NCI-H2227 (cell line): Measurements from ENCODE around the gene FOXC1.
A peak's percentile ranks its signal among the peaks of the same experiment; 100 is the strongest.

Experiments used
- DNase-seq: peaks from one replicate; lab custom pipeline; 2025; ENCODE audit not compliant: unreplicated experiment; lab: John Stamatoyannopoulos, UW

FOXC1 gene

DNA sequence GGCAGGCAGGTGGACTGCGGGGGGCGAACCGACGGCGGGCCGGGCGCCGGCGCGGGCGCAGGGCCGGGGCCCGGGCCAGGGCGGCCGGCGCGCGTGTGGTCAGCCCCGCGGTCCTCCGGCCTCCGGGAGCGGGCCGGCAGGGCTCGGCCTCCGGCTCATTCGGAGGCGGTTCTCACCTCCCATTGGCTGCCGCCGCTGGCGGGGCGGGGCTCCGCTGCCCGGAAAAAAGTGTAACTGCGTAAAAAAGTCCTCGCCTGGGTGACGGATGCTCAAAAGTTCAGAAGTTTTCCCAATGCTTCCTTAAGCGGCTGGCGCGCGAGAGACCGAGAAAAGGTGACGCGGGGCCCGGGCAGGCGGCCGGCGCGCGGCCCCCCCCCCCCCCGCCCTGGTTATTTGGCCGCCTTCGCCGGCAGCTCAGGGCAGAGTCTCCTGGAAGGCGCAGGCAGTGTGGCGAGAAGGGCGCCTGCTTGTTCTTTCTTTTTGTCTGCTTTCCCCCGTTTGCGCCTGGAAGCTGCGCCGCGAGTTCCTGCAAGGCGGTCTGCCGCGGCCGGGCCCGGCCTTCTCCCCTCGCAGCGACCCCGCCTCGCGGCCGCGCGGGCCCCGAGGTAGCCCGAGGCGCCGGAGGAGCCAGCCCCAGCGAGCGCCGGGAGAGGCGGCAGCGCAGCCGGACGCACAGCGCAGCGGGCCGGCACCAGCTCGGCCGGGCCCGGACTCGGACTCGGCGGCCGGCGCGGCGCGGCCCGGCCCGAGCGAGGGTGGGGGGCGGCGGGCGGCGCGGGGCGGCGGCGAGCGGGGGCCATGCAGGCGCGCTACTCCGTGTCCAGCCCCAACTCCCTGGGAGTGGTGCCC lies at the start of gene FOXC1:
Gene FOXC1, plus strand, starts transcription at position 268 of the 849 bp plus-strand sequence. Its CDS starts 531 bp downstream, at position 799.
- peak; percentile 36 for DNase-seq

DNA sequence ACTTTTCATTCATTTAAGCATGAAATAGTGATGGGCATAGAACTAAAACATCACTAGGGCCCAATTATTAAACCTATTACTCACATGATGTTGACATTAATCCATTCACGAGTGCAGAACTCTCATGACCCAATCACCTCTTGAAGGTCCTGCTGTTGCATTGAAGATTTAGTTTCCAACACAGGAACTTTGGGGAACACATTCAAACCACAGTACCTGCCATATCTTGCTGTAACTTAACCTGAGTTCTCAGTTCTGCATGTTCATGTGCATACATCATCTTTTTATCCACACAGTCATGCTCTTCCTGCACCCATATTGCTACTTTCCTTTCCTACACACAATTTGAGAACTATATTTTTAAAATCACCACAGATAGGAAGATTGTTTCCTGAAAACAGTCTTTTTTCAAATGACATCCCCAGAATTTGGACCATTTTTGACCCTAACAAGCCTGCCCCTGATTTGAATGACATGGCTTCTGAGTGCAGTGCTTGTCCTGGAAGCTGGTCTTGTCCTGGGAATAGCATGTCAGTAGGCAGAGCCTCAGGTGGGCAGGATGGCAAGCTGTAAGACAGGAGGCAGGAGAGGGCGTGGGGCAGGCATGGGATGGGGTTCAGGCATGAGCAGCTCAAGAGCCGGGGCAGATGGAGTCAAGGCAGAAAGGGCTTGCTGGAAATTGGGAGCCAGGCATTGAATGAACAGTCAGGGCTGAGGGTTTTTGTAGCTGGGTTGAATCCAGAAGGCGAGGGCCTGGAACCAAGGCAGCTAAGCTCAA lies 49.2 kb upstream of the FOXC1 start:
- no peak for DNase-seq

DNA sequence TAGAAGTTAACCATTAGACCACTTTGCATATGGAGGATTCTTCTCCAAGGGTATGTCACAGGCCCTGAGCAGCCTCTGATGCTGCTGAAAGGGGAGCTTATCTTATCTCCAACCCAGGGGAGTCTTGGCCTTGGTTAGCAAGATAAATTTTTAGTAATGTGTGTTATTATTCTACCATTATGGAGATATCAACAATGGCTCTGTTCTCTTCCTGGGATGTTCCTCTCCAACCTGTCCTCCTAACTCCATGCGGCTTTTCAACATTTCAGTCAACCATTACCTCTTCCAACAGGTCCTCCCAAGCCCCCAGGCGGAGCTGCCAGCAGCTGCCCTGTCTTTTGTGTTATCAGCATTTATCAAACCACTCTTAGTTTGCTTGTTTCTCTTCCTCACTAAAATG lies 48.4 kb upstream of the FOXC1 start:
- DNase-seq: no peak

DNA sequence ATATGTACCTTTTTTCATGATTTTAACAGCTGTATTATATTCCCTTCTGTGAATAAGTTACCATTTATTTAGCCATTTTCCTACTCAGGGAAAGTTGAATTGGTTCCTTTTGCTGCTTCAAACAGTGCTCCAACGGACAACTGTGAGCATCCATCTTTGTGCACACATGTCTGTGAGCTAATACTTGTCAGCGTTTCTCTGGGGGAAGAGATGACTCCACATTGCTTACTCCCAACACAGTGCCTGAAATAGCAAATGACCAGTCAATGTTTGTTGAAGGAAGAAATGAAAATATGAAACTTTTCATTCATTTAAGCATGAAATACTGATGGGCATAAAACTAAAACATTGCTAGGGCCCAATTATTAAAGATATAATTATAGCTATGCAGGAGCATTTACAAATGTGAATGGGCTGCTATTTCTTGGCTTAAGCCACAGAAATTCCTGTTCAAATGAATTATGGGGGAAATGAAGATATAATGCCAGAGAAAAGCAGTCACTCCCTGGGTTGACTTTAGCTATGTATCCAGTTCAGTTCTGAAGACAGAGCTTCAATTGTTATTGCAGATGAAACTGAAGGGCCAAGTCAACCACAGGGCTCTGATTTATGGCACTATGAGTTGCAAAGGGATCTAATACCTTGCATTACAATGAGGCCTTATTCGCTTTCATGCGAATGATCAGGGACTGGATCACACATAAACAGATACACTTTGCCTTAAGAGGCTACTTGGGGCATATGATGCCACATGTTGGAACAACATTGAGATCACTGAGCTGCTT lies 47.4 kb upstream of the FOXC1 start:
- DNase-seq: no peak

DNA sequence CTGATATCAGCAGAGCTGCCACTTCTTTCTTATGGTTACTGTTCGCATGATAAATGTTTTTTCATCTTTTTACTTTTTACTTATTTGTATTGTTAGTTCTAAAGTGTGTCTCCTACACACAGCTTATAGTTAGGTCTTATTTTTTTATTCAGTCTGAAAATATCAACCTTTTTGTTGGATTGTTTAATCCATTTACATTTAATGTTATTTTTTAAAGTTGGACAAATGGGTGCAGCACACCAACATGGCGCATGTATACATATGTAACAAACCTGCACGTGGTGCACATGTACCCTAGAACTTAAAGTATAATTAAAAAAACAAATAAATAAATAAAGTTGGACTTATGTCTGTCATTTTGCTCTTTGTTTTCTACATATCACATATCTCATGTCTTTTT lies 40.3 kb upstream of the FOXC1 start:
- DNase-seq: no peak

DNA sequence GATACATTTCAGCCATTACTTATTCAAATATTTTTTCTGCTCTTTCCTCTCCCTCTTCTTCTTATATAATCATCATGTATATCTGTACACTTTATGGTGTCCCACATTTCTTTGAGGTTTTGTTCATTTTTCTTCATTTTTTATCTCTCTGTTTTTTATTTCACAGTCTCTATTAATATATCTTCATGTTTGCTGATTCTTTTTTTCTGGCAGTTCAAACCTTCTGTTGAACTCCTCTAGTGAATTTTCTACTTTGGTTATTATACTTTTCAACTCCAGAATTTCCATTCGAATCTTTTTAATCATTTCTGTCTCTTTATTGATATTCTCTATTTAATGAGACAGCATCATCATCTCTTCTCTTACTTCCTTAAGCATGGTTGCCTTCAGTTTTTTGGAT lies 38.9 kb upstream of the FOXC1 start:
- DNase-seq: no peak

DNA sequence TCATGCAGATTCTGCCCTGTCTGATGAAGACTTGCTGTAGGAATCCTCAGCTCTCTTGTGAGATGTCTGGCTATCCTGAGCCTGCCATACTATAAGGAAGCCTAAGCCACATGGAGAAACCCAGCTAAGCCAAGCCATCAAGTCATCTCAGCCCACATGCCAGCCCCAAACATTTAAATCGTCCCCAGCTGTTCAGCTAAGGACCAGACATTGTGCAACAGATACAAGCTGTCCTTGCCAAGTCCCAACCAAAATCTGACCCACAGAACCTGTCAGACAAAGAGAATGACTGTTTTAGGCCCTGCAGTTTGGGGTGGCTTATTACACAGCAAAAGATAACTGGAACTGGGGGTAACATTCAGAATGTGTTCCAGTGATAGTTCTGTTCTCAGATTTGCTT lies 36.8 kb upstream of the FOXC1 start:
- DNase-seq: no peak

DNA sequence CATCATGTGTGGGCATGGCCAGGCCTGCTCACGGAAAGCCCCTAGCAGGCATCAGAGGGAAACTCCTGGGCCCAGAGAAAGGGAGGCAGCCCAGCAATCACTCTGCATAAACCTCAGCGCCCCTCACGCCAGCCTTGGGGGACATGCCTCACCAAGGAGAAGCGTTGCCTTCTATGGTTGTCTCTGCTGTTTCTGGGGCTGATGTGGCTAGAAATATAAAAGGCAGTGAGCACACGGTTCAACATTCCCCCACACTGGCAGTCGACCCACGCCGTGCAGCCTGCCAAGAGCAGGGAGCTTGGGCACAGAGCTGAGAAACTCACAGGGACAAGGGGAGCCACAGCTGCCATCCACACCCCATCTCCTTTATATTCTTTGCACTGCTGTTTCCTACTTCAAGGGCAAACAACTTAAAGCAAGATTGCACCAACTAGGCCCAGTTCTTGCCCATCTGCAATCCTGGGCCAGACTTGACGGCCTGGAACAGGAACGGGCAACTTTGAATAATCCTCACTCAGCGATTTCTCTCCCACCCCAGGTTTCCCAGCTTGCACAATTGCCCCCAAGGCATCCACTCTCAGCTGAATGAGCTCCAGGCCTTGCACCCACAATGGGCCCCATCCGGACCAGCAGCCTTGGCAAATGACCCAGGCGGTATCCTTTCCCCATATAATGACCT lies 35.5 kb upstream of the FOXC1 start:
- no peak for DNase-seq

DNA sequence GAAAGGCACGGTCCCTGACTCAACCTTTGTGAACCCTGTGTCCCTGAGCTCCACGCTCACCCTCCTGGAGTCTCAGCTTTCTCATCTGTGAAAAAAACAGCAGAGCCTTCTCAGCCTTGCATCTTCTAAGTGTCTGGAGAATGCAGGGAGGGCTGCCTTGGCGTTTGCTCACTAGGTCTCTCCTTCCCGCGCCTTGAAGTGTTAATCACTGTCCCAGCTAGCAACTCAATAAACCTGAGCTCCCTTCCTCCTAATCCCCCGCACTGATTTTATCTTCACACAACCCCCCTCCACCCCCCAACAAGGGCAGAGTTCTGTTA lies 34.9 kb upstream of the FOXC1 start:
- DNase-seq: no peak

DNA sequence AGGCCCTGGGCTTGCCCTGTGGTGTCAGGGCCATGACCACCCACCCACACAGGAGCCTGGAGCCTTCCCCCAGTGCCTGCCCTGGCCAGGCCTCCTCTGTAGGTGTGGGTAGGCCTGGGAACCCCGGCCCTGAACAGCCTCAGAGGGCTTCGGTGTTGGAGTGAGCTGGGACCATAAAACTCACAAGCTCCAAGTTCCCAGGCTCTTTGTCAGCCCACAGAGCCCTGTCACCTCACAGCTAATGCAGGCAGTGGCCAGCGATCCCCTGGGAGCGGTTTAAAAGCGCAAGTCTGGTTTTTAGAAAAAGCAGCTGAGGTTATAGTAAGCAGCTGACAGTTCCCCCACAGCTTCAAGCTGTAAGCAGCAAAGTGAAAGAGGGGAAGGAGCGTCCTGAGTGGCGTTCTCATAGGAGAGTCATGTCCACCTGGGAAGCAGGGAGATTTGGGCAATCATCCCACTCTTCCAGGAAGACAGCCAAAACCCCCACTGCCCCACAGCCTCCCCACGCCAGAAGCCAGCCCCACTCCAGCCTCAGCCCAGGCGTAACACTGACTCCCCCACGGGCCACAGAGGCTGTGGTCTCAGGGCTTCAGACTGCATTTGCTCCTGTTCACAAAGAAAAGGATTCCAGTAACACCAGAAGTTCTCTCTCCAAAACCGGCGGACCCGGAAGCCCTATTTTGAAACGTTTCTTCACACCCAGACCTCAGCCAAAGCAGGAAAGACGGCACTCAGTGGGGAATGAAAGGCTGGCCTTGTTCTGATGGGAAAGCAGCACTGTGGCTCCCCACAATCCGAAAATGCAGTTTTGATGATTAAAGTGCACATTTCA lies 34.3 kb upstream of the FOXC1 start:
- no peak for DNase-seq

DNA sequence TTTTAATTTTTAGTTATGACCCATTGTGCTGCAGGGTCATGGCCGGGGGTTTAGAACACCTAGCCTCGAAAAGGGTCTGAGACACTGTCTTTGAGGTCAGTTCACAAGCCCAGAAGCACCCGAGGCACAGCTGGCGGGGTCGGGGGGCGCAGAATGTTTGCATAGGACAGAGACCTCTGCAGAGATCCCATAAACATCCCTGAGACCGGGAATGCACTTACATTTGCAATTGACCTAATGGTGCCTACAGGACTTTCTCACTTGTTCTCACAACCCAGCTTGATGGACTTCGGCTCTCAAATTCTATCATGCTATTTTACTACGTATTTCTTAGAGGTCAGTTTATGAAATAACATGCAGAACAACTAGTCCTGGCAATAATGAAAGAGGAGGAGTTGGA lies 33.5 kb upstream of the FOXC1 start:
- no peak for DNase-seq

DNA sequence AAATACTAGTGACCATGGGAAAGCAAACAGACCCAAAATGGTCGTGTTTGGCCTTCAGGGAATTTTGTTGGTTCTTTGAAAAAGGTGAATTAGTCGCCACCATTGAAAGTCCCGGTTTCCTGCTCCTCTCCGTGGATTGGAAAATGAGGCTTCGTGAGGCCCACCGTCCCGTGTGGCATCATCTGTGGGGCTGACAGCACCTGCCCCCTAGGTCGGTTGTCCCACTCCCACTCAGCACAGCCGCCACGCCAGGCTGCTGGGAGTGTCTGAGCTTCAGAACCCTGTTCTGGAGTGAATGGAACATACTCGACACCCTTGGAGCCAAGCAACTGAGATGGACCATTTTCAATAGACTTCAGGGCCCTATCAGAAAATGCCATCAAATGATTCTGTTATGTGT lies 33.0 kb upstream of the FOXC1 start:
- no peak for DNase-seq

DNA sequence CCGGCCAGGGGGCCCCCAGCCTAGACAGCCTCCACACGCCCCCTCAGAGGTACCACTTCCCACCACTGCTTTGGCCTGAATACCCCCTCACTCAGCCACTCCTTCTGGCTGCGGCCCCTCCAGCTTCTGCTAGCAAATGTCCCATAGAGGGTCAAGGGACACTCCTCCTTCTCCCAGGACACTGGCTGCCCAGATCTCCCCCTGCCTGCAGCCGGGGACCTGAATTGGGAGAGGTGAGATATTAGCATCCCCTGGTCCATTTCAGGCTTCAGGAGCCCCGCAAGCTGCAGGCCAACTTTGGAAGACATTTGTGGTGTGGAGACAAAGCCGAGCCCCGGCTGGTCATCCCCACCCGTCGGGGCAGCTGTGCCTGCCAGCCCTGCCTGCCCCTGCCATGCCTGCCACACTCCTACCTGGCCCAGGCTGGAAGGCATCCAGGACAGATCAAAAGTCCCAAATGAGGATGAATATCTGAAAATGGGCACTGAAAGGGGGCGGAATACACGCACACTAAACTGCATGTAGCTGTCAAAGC lies 32.5 kb upstream of the FOXC1 start:
- no peak for DNase-seq

DNA sequence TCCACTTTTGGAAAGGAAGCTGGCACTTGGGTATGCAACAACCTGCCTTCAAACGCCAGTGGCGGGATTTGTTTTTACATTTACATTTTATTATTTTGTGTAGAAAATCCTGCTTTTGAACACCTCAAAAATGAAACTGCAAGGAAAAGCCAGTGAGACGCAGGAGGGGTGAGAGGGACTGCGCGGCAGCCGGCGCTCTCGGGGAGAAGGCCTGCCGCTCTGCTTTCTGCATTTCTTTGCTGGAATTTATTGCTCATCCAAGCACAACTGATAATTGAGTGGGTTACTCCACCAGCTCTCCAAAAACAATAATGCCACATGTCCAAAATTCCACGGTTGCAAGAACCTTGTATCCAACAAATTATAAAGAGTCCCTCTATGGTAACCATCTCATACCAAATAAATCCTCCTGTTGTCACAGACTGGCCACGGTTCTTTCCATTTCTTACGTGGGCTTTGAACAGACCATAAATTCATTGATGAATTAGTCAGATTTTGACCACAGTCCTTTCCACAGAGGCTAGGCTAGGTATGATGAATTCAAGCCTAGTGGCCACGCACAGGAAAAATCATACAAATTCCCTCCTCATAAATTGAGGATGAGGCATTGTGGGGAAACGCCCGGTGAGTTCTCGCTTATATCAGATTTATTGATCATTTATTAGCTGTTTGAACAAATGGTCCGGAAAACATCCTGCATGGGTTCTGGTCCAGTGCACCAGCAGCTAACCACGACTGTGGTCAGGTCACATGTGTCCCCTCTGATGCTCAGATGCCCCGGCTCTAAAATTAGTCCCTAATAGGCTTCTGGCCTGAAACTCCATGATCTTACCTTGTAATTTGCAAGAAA lies 31.6 kb upstream of the FOXC1 start:
- DNase-seq: no peak

DNA sequence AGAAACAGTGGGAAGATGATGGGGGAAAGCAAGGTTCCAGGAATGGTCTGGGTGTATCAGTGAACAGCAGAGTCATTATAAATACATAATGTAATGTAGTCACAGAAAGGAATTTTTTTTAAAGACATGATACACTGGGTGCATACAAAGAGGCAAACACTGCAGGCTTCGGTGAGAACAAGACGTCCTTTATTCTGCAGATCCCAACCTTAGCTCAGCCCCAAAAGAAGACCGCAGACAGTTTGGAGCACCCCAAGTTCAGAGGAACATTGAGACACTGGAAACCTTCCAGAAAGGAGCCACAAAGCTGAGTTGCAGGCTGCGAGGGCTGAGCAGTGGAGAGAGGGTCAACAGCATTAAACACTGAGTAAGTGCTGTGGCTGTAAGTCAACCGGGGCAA lies 30.6 kb upstream of the FOXC1 start:
- DNase-seq: no peak

DNA sequence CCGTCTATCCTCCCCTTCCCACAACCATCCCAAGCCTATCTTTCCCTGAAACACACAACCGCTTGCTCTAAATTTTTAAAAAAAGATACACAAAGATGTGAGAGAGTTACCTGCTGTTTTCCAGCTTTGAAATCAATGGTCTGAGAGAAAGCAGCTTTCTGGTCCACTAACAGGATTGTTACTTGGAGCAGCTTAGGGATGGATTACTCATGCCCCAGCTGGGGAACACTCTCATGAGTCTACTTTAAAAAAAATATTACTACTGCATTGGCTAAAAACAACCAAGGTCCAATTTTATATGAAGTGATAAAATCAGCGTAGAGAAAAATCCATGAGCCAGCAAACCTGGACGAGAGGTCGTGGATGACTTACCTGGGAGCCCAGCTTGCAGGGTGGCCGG lies 29.6 kb upstream of the FOXC1 start:
- no peak for DNase-seq

DNA sequence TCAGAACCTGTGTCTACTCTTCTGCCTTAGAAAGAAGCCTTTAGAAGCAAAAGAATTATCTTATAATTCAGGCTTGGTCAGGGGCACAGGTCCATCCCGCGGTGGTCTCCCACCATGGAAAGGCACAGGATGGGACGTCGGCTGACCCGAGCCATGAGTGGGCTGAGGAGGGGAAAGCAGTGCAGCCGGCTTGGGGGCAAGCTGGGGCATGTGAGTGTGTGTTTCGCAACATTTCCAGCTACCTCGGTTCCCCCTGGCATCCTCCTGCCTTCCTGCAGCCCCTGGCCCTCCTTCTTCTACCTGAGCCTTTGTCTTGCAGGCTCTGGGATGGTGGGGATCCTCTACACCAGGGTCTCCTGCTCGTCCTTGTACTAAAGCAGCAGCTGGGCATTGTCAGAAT lies 29.1 kb upstream of the FOXC1 start:
- DNase-seq: no peak

DNA sequence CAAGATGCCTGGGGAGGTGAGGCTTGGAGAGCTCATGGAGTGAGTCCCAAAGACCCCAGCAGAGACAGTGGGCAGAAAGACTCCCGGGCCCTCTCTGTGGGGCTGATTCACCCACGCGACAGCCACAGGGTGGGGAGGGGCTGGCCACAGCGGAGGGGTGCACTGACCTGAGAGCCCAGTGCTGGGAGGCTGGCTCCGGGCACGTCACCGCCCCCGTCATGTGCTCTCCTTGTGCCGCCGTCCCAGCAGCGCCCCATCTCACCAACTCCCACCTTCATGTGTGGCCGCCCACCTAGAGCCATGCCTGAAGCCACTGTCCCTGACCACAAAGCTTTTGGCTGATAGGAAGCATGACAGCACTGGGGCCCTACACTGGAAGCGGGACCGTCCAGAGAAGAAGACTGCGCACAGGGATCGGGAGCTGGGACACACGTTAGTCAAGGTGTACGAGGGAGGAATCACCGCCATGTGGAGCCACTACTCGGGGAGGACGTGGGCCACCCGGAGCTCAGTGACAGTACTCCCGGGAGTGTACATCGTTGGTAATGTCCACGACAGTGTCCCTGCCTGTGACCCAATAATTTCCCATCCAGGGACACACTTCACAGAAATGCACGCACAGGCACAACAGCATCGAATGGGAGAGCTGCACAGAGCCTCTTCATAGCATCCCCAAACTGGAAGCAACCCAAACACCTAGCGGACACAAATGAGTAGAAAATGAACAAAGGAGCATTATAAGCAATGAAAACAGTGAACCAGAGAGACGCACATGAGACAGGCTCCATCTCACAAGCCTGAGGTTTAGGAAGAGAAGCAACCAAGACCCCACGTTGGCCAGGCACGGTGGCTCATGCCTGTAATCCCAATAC lies 28.4 kb upstream of the FOXC1 start:
- no peak for DNase-seq
